Stimulated activated CD8-positive, alpha-beta memory T cell treated with anti-CD3 and anti-CD28 coated beads, Interleukin-7, amount 100 ng/mL, for 1 hour (primary cell): ENCODE data around the gene IZUMO2.
"Not testable (repeated sequence)": the region's sequence is repeated elsewhere in the genome, so short reads cannot be mapped to it uniquely, and the experiment has no call there.

ENCODE experiments used
- DNase-seq, 2 donors: peaks; one replicate each; pipeline ENCODE4 v3.0.0-alpha.2; 2020; ENCODE audit warnings: low read depth in 2 of 2

Gene IZUMO2

GRCh38 chr19:50184196-50184595 lies 21.1 kb upstream of the IZUMO2 start:
- no peak for DNase-seq

GRCh38 chr19:50181121-50181520 lies 18.0 kb upstream of the IZUMO2 start:
- DNase-seq = no peak

GRCh38 chr19:50178859-50179537 lies 15.9 kb upstream of the IZUMO2 start:
- DNase-seq = no peak

DNA sequence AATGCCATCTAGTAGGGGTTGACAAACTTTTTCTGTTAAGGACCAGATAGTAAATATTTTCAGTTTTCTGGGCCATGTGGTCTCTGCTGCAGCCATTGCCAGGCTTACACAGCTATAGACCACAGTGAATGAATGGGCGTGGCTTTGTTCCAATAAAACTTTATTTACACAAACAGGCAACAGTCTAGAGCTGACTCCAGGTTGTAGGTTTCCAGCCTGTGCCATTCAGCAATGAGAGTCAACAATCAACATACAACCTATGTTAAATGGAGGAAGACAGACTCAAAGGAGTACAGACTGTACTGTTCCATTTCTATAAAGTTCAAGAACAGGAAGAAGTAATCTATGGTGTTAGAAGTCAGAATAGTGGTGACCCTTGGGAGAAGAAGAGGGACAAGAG lies 15.2 kb upstream of the IZUMO2 start:
- DNase-seq = no peak

- DNase-seq = no peak
Observed at GRCh38 chr19:50176775-50177174, 13.7 kb upstream of the IZUMO2 start.

DNA sequence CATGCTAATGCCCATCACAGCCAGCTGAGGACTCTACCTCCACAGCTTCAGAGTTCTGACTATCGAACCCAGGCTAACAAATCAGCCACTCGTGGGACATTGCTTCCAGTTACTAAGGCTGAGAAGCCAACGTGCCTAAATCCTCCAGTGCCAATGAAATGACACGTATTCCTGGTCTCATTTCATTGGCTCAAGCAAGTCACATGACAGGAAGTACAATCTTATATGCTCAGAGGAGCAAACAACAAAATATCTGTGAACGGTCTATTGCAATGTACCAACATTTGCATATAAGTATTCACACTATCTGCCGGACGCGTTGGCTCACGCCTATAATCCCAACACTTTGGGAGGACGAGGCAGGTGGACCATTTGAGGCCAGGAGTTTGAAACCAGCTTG lies 12.8 kb upstream of the IZUMO2 start:
- no peak for DNase-seq

- no peak for DNase-seq
Observed at GRCh38 chr19:50174100-50174793, 11.2 kb upstream of the IZUMO2 start.

GRCh38 chr19:50173127-50173526 lies 10.0 kb upstream of the IZUMO2 start:
- DNase-seq = no peak

- no peak for DNase-seq
Observed at GRCh38 chr19:50172726-50173125, 9.6 kb upstream of the IZUMO2 start.

GRCh38 chr19:50171752-50172151 lies 8.7 kb upstream of the IZUMO2 start:
- no peak for DNase-seq

- no peak for DNase-seq
Observed at GRCh38 chr19:50167314-50167721, 4.2 kb upstream of the IZUMO2 start.

GRCh38 chr19:50159078-50159477 lies 4.0 kb downstream of the IZUMO2 start:
- no peak for DNase-seq

- DNase-seq = no peak
Observed at GRCh38 chr19:50158577-50158976, 4.5 kb downstream of the IZUMO2 start.

GRCh38 chr19:50155520-50156109 lies 7.5 kb downstream of the IZUMO2 start:
- DNase-seq = no peak

DNA sequence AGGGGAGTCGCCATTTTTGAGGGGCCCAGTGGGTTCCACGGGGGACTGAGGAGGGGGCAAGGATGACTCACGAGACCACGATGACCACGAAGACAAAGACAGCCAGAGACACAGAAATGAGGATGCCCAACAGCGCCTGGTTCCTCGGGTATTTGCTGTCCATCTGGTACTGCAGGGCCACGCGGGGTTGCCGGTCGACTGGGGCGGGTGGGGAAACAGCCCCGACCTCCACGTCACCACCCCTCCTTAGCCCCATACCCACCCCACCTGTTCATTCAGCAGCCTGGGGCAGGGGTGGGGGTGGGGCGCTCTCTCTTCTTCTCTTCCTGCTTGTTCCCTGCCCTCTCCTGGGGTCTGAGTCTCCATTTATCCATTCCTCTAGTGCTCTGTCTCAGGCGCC lies 8.6 kb downstream of the IZUMO2 start:
- DNase-seq = no peak

DNA sequence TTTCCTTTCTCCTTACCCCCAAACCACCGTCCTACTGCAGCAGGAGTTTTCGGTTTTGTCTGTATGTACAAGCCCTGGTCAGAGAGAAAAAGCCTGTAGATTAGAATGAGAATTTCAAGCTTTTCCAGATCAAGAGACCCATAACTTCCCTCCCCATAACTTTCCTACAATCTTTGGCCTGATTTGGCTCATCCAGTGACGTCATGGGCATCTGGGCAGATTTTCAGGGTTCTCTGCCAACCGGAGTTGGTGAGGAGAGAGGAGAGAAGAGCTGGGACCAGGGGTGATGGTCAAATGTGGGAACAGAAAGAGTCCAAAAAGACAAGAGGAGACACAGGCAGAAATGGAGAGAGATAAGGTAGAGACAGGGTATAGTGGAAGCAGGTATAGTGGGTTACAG lies 10.5 kb downstream of the IZUMO2 start:
- no peak for DNase-seq

DNA sequence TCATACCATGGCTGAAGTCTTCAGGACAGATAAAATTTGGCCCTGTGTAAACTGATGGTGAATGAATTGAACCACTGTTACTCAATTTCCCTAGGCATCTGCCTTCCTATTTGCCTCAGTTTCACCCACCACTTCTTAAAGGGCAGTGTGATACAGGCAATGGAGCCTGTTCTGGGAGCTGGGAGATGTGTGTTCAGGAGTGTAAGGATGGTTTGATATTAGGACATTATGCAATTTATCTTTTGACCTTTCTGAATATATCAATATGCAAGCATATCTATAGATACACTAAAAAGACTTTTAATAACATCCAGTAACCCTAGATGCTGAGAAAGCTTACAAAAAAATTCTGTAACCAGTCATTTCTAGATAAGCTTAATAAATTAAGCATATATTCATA lies 14.6 kb downstream of the IZUMO2 start:
- no peak for DNase-seq

DNA sequence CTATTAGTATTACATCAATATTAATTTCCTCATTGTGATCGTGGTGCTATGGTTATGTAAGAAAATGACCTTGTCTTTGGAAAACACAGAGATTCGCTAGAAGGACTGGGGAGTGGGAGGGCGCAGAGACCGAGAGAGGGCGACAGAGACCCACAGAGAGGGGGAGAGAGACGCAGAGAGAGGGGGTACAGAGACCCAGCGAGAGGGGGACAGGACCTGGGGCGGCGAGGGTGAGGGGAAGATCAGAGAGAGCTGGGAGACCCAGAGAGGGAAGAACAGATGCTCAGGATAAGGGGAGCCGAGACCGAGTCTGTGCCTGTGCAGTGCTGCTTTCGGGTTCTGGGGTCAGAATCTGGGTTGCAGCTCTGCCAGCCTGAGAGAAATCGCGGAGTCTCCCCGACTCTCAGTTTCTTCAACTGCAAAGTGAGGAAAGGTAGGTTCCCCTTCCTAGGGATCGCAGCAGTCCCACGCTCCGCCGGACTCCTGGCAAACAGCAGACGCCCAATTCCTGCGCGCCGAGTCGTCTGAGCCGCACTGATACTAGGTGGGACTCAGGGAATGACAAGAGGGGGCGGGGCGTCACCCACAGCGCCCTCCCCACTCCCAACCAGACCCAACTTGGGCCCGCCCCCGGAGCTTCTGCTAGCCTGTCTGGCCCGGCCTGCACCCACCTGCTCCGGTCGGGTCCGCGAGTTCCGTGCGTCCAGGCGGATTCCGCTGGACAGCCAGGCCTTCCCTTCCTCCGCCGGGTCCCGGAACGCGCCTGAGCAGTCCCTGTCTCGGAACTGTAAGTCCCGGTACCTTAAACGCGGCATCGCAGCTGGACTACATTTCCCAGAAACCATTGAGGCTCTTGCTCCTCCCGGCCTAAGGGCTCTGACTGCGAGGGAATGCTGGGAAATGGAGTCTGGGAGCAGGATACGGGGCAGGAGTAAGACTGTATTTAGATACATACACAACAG lies 15.3 kb downstream of the IZUMO2 start:
- DNase-seq = peak; percentile 25 to 33

DNA sequence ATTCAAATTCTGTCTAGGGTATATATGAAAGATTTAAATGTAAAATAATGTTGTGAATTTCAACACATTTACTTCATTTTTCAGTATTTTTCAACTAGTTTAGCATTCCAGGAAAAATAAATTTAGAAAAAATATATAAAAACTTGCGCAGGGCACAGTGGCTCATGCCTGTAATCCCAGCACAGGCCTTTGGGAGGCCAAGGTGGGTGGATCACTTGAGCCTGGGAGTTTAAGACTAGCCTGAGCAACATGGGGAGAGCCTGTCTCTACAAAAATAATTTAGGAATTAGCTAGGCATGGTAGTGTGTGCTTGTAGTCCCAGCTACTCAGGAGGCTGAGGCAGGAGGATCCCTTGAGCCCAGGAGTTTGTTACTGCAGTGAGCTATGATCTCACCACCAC lies 21.2 kb downstream of the IZUMO2 start:
- DNase-seq = not testable (repeated sequence)

DNA sequence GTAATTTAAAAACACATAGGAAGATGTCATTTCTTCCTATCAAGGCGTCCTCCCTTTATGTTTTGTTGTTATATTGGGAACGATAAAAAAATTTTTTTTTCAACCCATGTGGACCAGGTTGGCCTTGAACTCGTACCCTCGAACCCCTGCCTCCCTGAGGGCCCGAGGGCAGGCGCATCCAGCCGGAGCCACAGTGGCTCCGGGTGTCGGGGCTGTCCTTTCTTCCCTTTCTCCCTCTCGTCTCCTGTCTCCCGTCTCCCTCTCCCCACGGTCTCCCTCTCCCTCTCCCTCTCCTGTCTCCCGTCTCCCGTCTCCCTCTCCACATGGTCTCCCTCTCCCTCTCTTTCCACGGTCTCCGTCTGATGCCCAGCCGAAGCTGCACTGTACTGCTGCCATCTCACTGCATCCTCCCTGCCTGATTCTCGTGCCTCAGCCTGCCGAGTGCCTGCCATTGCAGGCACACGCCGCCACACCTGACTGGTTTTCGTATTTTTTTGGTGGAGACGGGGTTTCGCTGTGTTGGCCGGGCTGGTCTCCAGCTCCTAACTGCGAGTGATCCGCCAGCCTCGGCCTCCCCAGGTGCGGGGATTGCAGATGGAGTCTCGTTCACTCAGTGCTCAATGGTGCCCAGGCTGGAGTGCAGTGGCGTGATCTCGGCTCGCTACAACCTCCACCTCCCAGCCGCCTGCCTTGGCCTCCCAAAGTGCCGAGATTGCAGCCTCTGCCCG lies 22.8 kb downstream of the IZUMO2 start:
- DNase-seq = not testable (repeated sequence)

DNA sequence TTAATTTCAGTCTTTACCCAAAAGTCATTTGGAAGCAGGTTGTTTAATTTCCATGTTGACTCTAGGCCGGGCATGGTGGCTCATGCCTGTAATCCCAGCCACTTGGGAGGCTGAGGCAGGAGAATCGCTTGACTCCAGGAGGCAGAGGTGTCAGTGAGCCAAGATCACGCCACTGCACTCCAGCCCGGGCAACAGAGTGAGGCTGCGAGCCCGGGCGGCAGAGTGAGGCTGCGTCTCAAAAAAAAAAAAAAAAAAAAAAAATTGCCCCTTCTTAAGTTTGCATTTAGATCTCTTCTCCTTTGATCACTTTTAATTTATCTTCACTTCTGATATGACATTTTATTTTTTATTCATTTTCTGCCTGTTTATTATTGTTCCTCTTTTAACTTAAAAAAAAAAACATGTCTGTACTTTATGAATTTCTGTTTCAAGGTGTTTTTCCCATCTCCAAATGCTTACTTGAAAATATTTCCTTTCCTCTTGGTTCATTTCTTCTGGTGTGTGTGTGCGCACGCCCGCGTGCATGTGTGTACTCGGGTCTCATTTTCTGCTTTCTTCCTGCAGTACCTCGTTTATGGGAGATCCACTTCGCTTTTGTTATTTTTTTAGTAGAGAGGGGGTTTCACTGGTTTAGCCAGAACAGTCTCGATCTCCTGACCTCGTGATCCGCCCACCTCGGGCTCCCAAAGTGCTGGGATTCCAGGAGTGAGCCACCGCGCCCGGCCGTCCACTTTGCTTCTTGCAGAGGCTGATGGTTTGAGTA lies 26.3 kb downstream of the IZUMO2 start:
- not testable (repeated sequence) for DNase-seq
